ENCODE measurements around the gene APBB2.
A peak's percentile ranks its signal among the peaks of the same experiment; 100 is the strongest.

APBB2 gene

DNA sequence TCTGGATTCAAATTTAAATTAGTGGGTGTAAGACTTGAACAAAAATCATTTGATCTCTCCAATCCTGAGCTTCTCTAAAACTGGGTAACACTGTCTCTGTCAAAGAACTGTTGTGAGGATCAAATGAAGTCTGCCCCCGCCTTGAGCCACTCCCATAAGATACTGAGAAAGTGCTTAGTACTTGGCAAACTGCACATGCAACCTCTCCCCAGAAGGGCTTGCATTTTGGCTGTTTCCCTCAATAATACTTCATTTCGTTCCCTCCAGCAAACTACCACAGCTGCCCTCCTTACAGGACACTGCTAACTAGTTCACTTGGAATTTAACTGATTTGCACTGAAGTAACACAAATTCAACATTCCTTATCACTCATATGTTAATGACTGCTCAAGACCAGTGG is 79.8 kb downstream of the APBB2 start:
- DNase-seq (ENCODE audit: low spot score): no peak

DNA sequence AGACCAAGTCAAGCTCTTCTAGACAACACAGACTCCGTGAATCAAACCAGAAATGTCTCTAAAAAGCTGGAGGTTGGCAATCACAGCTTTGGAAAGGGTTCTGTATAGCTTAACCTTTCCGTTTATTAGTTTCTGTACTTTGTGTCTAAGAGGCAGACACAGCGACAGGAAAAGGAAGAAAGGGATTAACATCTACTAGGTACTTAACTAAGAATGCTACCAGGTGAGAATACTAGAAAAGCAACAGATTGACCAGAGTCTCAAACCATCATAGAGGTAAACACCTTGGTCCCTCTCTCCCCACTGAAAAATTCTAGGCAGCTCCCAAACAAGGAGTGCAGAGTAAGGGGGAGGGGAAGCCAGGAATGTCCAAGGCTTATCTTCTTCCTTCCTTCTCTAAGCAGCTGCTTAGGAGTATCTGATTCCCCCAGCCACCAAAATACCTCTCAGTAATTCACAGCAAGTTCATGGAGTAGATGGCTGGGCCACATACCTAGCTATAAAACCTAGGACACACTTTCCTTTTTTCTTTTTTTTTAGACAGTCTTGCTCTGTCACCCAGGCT is 80.8 kb downstream of the APBB2 start:
- DNase-seq (ENCODE audit: low spot score): no peak

DNA sequence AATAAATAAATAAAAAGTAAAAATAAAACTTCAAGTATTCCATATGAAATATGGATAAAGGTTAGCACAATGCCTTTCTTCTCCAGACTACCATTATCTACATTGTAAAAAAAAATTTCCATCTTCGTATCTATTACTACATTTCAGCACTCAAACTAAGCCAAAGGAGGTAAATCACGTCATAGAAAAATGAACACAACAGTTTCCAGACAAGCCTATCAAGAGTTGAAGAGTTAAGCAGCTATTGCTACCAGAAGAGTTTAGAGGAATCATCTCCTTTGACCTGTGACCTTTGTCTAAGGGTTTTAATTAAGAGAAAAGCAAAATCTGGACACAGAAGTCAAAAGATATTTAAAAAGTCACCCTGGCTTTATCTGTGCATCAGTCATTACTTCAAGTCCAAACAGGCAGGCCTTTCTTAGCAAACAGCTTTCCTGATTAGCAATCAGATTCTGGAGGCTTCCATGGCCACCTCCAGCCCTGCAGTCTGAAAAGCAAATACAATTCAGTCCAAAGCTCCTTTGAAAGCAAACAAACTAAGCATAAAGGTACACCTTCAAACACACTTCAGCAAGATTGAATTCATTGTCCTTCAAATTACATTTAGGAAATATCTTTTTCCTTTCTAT is 82.2 kb downstream of the APBB2 start:
- DNase-seq (ENCODE audit: low spot score): no peak

- no peak for DNase-seq (ENCODE audit: low spot score)
Measured at GRCh38 chr4:41129936-41130440, 84.4 kb downstream of the APBB2 start.

- DNase-seq (ENCODE audit: low spot score): no peak
Measured at GRCh38 chr4:41129128-41129754, 85.1 kb downstream of the APBB2 start.

GRCh38 chr4:41125558-41126311 is 88.6 kb downstream of the APBB2 start:
- DNase-seq (ENCODE audit: low spot score): no peak

- DNase-seq (ENCODE audit: low spot score): no peak
Measured at GRCh38 chr4:41124916-41125548, 89.3 kb downstream of the APBB2 start.

DNA sequence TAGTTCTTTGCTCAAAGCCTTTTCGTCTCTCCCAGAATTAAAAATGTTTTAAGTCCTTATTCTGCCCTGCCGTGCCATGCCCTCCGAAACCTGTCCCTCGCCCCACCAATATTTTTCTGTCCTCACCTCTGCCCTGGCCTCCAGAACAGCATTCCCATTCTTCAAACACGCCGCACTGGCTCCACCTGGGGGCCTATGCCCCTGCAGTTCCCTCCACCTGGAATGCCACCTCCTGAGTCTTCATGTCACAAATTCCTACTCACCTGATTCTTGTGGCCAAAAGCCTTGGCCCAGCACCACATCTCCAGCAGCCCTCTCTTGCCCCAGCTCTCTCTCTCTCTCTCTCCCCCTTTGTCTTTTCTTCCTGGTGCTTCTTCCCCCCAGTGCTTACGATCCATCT is 91.6 kb downstream of the APBB2 start:
- no peak for DNase-seq (ENCODE audit: low spot score)

- DNase-seq (ENCODE audit: low spot score): no peak
Measured at GRCh38 chr4:41122309-41122708, 92.0 kb downstream of the APBB2 start.

DNA sequence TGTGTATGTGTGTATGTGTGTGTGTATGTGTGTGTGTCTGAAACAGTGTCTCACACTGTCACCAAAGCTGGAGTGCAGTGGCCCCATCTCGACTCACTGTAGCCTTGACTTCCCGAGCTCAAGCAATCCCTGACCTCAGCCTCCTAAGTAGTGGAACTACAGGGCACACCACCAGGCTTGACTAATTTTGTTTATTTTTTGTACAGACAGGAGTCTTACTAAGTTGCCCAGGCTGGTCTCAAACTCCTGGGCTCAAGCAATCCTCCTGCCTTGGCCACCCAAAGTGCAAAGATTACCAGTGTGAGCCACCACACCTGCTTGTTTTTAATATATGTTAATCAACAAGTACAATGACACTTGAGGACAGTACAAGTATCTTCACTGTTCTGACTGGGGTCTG is 92.4 kb downstream of the APBB2 start:
- no peak for DNase-seq (ENCODE audit: low spot score)

GRCh38 chr4:41120297-41121217 is 93.8 kb downstream of the APBB2 start:
- peak; percentile 76 for DNase-seq (ENCODE audit: low spot score)

GRCh38 chr4:41119867-41120295 is 94.5 kb downstream of the APBB2 start:
- DNase-seq (ENCODE audit: low spot score): no peak

- no peak for DNase-seq (ENCODE audit: low spot score)
Measured at GRCh38 chr4:41111791-41112190, 102.6 kb downstream of the APBB2 start.

GRCh38 chr4:41110050-41110449 is 104.3 kb downstream of the APBB2 start:
- DNase-seq (ENCODE audit: low spot score): no peak

DNA sequence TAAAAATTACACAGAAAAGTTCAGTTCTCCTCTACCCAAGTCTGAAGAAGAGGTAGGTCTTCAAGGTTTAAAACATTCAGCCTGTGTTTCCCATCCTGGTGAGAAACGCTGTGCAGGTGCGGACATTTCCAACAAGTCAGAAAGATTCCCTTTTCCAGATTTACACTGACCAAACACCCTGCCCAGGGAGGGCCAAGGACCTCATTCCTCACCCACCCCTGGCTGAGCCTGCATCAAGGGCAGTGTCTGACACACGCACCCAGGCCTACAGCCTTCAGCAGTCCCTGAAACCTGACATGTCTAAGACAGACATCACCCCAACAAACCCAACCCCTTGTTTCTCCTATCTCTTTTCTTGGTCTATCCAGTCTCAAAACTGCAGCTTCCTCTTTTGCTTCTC is 105.9 kb downstream of the APBB2 start:
- no peak for DNase-seq (ENCODE audit: low spot score)

DNA sequence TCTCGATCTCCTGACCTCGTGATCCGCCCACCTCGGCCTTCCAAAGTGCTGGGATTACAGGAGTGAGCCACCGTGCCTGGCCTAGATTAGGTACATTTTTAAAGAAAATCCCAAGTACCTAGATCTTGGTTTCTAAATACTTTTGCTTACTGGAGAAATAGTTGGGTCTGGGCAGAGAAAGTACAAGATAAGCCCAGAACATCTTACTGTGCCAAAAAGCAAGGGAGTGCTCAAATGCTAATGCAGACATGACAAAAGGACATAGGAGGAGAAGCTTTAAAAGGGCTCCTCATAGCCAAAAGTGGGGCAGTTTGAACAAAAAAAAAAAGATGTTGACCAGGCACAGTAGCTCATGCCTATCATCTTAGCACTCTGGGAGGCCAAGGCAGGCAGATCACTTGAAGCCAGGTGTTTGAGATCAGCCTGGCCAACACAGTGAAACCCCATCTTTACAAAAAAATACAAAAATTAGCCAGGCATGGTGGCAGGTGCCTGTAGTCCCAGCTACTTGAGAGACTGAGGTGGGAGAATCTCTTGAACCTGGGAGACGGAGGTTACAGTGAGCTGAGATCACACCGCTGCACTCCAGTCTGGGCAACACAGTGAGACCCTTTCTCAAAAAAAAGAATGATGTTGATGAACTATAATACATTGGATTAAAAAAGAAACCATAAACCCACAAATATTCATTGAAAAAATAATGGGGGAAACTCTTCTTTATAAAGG is 107.5 kb downstream of the APBB2 start:
- DNase-seq (ENCODE audit: low spot score): no peak

DNA sequence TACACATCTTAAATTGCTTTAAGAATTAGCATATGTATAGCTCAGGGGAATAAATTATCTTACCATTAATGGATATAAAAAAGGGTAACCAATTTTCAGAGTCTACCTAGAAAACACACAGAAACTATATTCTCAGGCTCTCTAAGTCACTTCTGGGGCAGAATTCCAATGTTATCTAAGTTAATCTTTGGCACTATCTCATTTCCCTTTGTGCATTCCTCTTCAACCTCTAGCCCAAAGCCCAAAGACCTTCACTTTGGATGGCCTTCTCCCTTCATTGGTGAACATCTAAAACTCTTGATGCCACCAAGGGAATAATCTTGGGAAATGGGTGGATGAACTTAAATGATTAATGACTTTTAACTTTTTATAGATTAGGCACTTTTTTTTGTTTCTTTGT is 108.3 kb downstream of the APBB2 start:
- DNase-seq (ENCODE audit: low spot score): no peak

DNA sequence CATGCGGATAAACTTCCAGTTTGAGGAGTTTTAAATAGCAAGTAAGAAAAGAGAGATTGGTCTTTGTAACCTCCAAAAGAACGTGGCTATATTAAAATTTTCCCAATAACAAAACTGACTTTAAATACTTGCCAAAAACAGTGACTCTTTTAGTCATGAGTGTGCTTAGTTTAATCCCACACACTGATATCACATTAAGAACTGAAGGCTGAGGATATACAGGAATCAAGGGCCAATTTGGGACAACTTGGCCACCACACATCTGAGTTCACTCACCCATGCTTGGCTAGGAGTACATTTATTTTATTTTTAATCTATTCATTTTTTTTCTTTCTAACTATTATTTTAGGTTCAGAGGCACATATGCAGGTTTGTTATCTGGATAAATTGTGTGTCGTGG is 110.2 kb downstream of the APBB2 start:
- no peak for DNase-seq (ENCODE audit: low spot score)

- no peak for DNase-seq (ENCODE audit: low spot score)
Measured at GRCh38 chr4:41103657-41104056, 110.7 kb downstream of the APBB2 start.

DNA sequence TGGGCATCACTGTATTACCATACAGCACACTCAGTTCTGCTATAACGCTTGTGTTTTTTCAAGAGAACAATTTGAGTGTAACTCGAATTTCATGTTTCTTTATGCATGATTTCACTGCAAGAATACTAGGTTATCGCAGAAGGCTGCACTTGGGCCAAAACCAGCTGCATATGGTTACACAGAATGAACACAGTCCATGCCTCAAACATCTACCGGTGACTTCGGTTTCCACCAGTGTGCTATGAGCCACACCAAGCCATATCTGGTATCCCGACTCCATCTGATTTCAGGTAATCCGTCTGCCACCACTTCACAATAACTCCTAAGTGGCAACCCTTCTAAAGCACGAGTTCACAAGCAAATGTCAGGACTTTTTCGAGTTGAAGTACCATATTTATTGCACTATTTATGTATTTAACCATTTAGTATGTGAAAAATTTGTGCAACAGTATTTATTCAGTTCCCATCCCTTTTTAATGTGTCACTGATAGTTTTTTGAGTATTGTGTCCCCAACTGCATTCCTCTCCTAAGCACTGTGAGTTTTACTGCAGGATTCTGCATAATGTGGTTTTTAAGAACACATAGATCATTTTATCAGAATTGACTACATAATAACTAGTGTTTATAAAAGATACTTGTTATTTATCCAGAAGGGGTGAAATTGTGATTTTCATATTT is 111.8 kb downstream of the APBB2 start:
- DNase-seq (ENCODE audit: low spot score): no peak
